ENCODE data around the gene SPATS2.

Gene SPATS2

GRCh38 chr12:49537231-49537751, 170.0 kb downstream of the SPATS2 start:
- Histone ChIP-seq H3K27me3 (ENCODE audit: control insufficient read depth in 2 of 2, insufficient read depth in 2 of 2, low read length in 2 of 2) (peaks cover 26 to 34% of the 10 kb centered on the region in 2 donors), H3K9me3 (ENCODE audit: control insufficient read depth in 2 of 2, low read length in 2 of 2) (no peaks in the 10 kb centered on the region), H3K36me3 (ENCODE audit: control insufficient read depth in 2 of 2, insufficient read depth in 2 of 2, low read length in 2 of 2) (no peaks in the 10 kb centered on the region), H3K4me3 (ENCODE audit: low read length in 2 of 2) (peak overlapping the region; percentile 34 to 49), H3K9ac (ENCODE audit: low read depth in 1 of 2, low read length in 2 of 2) (no peak overlapping the region), H3K27ac (ENCODE audit: low read depth in 2 of 2, low read length in 2 of 2) (no peak overlapping the region), H3K4me1 (ENCODE audit: control insufficient read depth in 2 of 2, insufficient read depth in 2 of 2, low read length in 2 of 2) (peaks cover 5 to 10% of the 10 kb centered on the region in 2 donors)

- Histone ChIP-seq H3K4me3 (ENCODE audit: low read length in 2 of 2) (peak overlapping the region; percentile 34 to 49), H3K27me3 (ENCODE audit: control insufficient read depth in 2 of 2, insufficient read depth in 2 of 2, low read length in 2 of 2) (peaks cover 26 to 34% of the 10 kb centered on the region in 2 donors), H3K9me3 (ENCODE audit: control insufficient read depth in 2 of 2, low read length in 2 of 2) (no peaks in the 10 kb centered on the region), H3K36me3 (ENCODE audit: control insufficient read depth in 2 of 2, insufficient read depth in 2 of 2, low read length in 2 of 2) (no peaks in the 10 kb centered on the region), H3K9ac (ENCODE audit: low read depth in 1 of 2, low read length in 2 of 2) (no peak overlapping the region), H3K4me1 (ENCODE audit: control insufficient read depth in 2 of 2, insufficient read depth in 2 of 2, low read length in 2 of 2) (peaks cover 5 to 10% of the 10 kb centered on the region in 2 donors), H3K27ac (ENCODE audit: low read depth in 2 of 2, low read length in 2 of 2) (no peak overlapping the region)
Observed at GRCh38 chr12:49537752-49538509, 170.7 kb downstream of the SPATS2 start.

- no peak within 1 kb of the TSS for H3K27ac ChIP-seq (ENCODE audit: low read depth in 2 of 2, low read length in 2 of 2)
- H3K9me3 ChIP-seq (ENCODE audit: control insufficient read depth in 2 of 2, low read length in 2 of 2), result no peaks in the 10 kb centered on the region
- peak within 1 kb of the TSS; percentile 34 to 49 for H3K4me3 ChIP-seq (ENCODE audit: low read length in 2 of 2)
- peaks cover 26 to 34% of the 10 kb centered on the region in 2 donors for H3K27me3 ChIP-seq (ENCODE audit: control insufficient read depth in 2 of 2, insufficient read depth in 2 of 2, low read length in 2 of 2)
- H3K4me1 ChIP-seq (ENCODE audit: control insufficient read depth in 2 of 2, insufficient read depth in 2 of 2, low read length in 2 of 2), result peaks cover 5 to 10% of the 10 kb centered on the region in 2 donors
- no peak within 1 kb of the TSS for H3K9ac ChIP-seq (ENCODE audit: low read depth in 1 of 2, low read length in 2 of 2)
- H3K36me3 ChIP-seq (ENCODE audit: control insufficient read depth in 2 of 2, insufficient read depth in 2 of 2, low read length in 2 of 2), result no peaks in the 10 kb centered on the region
Observed at GRCh38 chr12:49538510-49539403, 171.5 kb downstream of the SPATS2 start, which contains the start of gene KCNH3. Gene KCNH3 (plus strand): TSS chr12:49539030. CDS start chr12:49539417, 387 bp downstream.

- Histone ChIP-seq H3K36me3 (ENCODE audit: control insufficient read depth in 2 of 2, insufficient read depth in 2 of 2, low read length in 2 of 2) (no peaks in the 10 kb centered on the region), H3K9me3 (ENCODE audit: control insufficient read depth in 2 of 2, low read length in 2 of 2) (no peaks in the 10 kb centered on the region), H3K9ac (ENCODE audit: low read depth in 1 of 2, low read length in 2 of 2) (no peak overlapping the region), H3K4me3 (ENCODE audit: low read length in 2 of 2) (no peak overlapping the region), H3K4me1 (ENCODE audit: control insufficient read depth in 2 of 2, insufficient read depth in 2 of 2, low read length in 2 of 2) (peaks cover 5 to 10% of the 10 kb centered on the region in 2 donors), H3K27me3 (ENCODE audit: control insufficient read depth in 2 of 2, insufficient read depth in 2 of 2, low read length in 2 of 2) (peaks cover 29 to 34% of the 10 kb centered on the region in 2 donors), H3K27ac (ENCODE audit: low read depth in 2 of 2, low read length in 2 of 2) (no peak overlapping the region)
Observed at GRCh38 chr12:49539406-49540228, 172.4 kb downstream of the SPATS2 start.

- H3K4me1 ChIP-seq (ENCODE audit: control insufficient read depth in 2 of 2, insufficient read depth in 2 of 2, low read length in 2 of 2), result peaks cover 5 to 10% of the 10 kb centered on the region in 2 donors
- peaks cover 31 to 36% of the 10 kb centered on the region in 2 donors for H3K27me3 ChIP-seq (ENCODE audit: control insufficient read depth in 2 of 2, insufficient read depth in 2 of 2, low read length in 2 of 2)
- no peaks in the 10 kb centered on the region for H3K36me3 ChIP-seq (ENCODE audit: control insufficient read depth in 2 of 2, insufficient read depth in 2 of 2, low read length in 2 of 2)
- H3K9me3 ChIP-seq (ENCODE audit: control insufficient read depth in 2 of 2, low read length in 2 of 2), result no peaks in the 10 kb centered on the region
- H3K27ac ChIP-seq (ENCODE audit: low read depth in 2 of 2, low read length in 2 of 2), result no peak overlapping the region
- no peak overlapping the region for H3K4me3 ChIP-seq (ENCODE audit: low read length in 2 of 2)
- H3K9ac ChIP-seq (ENCODE audit: low read depth in 1 of 2, low read length in 2 of 2), result no peak overlapping the region
Observed at GRCh38 chr12:49540229-49541139, 173.2 kb downstream of the SPATS2 start.

- H3K4me3 ChIP-seq (ENCODE audit: low read length in 2 of 2), result no peak overlapping the region
- no peaks in the 10 kb centered on the region for H3K9me3 ChIP-seq (ENCODE audit: control insufficient read depth in 2 of 2, low read length in 2 of 2)
- H3K27me3 ChIP-seq (ENCODE audit: control insufficient read depth in 2 of 2, insufficient read depth in 2 of 2, low read length in 2 of 2), result peaks cover 30 to 36% of the 10 kb centered on the region in 2 donors
- no peak overlapping the region for H3K9ac ChIP-seq (ENCODE audit: low read depth in 1 of 2, low read length in 2 of 2)
- H3K4me1 ChIP-seq (ENCODE audit: control insufficient read depth in 2 of 2, insufficient read depth in 2 of 2, low read length in 2 of 2), result peaks cover 5 to 10% of the 10 kb centered on the region in 2 donors
- H3K36me3 ChIP-seq (ENCODE audit: control insufficient read depth in 2 of 2, insufficient read depth in 2 of 2, low read length in 2 of 2), result no peaks in the 10 kb centered on the region
- no peak overlapping the region for H3K27ac ChIP-seq (ENCODE audit: low read depth in 2 of 2, low read length in 2 of 2)
Observed at GRCh38 chr12:49541140-49541861, 174.0 kb downstream of the SPATS2 start.

GRCh38 chr12:49541911-49542505, 174.7 kb downstream of the SPATS2 start:
- no peaks in the 10 kb centered on the region for H3K9me3 ChIP-seq (ENCODE audit: control insufficient read depth in 2 of 2, low read length in 2 of 2)
- no peak overlapping the region for H3K4me3 ChIP-seq (ENCODE audit: low read length in 2 of 2)
- H3K27me3 ChIP-seq (ENCODE audit: control insufficient read depth in 2 of 2, insufficient read depth in 2 of 2, low read length in 2 of 2), result peaks cover 23 to 35% of the 10 kb centered on the region in 2 donors
- H3K36me3 ChIP-seq (ENCODE audit: control insufficient read depth in 2 of 2, insufficient read depth in 2 of 2, low read length in 2 of 2), result no peaks in the 10 kb centered on the region
- H3K9ac ChIP-seq (ENCODE audit: low read depth in 1 of 2, low read length in 2 of 2), result no peak overlapping the region
- H3K27ac ChIP-seq (ENCODE audit: low read depth in 2 of 2, low read length in 2 of 2), result no peak overlapping the region
- H3K4me1 ChIP-seq (ENCODE audit: control insufficient read depth in 2 of 2, insufficient read depth in 2 of 2, low read length in 2 of 2), result peaks cover 5 to 10% of the 10 kb centered on the region in 2 donors

- no peak overlapping the region for H3K27ac ChIP-seq (ENCODE audit: low read depth in 2 of 2, low read length in 2 of 2)
- H3K27me3 ChIP-seq (ENCODE audit: control insufficient read depth in 2 of 2, insufficient read depth in 2 of 2, low read length in 2 of 2), result peaks cover 21 to 36% of the 10 kb centered on the region in 2 donors
- H3K9ac ChIP-seq (ENCODE audit: low read depth in 1 of 2, low read length in 2 of 2), result no peak overlapping the region
- no peaks in the 10 kb centered on the region for H3K9me3 ChIP-seq (ENCODE audit: control insufficient read depth in 2 of 2, low read length in 2 of 2)
- peaks cover under 1 to 7% of the 10 kb centered on the region in 2 donors for H3K4me1 ChIP-seq (ENCODE audit: control insufficient read depth in 2 of 2, insufficient read depth in 2 of 2, low read length in 2 of 2)
- no peak overlapping the region for H3K4me3 ChIP-seq (ENCODE audit: low read length in 2 of 2)
- H3K36me3 ChIP-seq (ENCODE audit: control insufficient read depth in 2 of 2, insufficient read depth in 2 of 2, low read length in 2 of 2), result no peaks in the 10 kb centered on the region
Observed at GRCh38 chr12:49542592-49543160, 175.4 kb downstream of the SPATS2 start.

All from mucosa of rectum (tissue), 2 donors.